OCI-LY1 (cell line): ENCODE results near the gene RNF217.

Experiments
- CTCF ChIP-seq: fragments of 200-600 bp; sonication (generic), shearing (Covaris generic); IDR thresholded peaks from 2 replicates; pipeline ENCODE4 v1.5.1; 2017; ENCODE audit warnings: mild to moderate bottlenecking, antibody characterized with exemption, low read length, moderate library complexity, mixed read lengths
- EZH2 ChIP-seq: fragments of 200-600 bp; sonication (generic), shearing (Covaris generic); IDR thresholded peaks from 2 replicates; pipeline ENCODE4 v1.8.0; 2017; ENCODE audit warnings: borderline replicate concordance, mixed run types, mild to moderate bottlenecking, antibody characterized with exemption, low read length, moderate library complexity, mixed read lengths

- no peak for TF ChIP-seq EZH2
- TF ChIP-seq CTCF = no peak
Measured at GRCh38 chr6:124963416-124963785, 1.2 kb downstream of the RNF217 start.
